SK-MEL-5 (cell line): ENCODE results near the gene SOX6. TPM values are rescaled to one million over a fixed set of nuclear protein-coding genes. Genes with fewer than 3 reads are reported as not detected.

Experiments
- DNase-seq: peaks from one replicate; pipeline ENCODE4 v3.0.0-alpha.2; 2016; ENCODE audit warnings: low read depth, low spot score
- in situ Hi-C: cut with HindIII; loops from 2 replicates; pipeline ENCODE4 v1.10.0; 2016; ENCODE audit warnings: low sequenced_read_pairs, high pct_unique_total_duplicates, low pct_unique_long_range_greater_than_20kb
- total RNA-seq: library from RNA; depleted of rRNA; stranded (reverse); fragments of >200 nt; shearing (Covaris generic); gene quantifications from 2 replicates; pipeline ENCODE4 v1.2.3, GENCODE V29; 2014

SOX6 gene
- total RNA-seq, 1 experiment from 2014 or later: 84.9 TPM

DNA sequence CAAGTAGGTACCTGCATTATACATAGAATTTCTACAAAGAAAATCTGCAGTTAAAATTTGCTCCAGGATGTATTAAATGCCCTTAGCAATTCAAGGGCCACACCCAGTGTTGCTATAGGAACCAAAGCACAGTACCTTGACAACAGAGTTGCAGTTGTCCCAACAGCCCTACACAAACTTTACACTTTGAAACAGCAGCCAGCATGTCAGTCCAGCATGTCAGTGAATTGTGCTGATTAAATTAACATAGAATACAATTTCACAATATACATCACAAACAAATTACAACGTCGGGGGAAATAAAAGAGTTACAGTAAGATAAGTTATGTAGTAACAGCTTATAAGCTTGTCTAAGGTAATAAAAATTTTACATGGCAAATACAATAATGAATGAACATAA lies 389.2 kb downstream of the SOX6 start:
- DNase-seq: peak; percentile 29

DNA sequence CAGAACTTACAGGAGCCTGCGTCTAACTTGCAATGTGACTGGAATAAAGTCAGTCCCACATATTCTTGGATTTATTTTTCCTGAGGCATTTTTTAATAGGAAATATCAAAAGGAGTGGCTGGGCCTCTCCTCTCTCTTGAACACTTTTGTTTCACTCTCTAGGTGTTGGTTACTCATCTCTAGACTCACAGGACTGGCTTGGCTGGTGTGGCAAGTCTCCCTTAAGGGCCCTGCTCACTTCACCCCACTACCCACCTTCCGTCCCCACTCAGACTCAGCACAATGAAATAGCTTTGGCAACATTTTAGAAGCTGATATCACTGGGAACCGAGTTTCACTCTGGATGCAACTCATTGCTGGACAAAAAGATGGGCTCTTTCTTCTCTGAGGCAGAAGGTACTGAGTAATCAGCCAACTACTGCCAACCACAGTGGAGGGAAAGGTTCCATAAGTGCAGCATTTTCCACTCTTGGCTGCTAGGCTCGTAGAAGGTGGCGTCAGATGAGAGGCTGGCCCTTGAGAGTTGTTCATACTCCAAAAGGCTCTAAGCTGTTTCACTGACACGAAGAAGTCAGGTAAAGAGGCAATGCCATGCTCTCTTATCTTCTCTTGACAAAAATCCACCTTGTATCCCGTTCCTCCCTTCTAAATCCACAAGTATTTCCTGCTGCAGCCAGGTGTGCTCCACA lies 390.6 kb downstream of the SOX6 start:
- no peak for DNase-seq
- in situ Hi-C loops: no loop called here

More for the DNA sequence above, 389.2 kb downstream of the SOX6 start:
- in situ Hi-C loops: no loop called here

GRCh38 chr11:15963266-15963665 lies 393.1 kb downstream of the SOX6 start:
- DNase-seq: no peak
- in situ Hi-C loops: no loop called here

DNA sequence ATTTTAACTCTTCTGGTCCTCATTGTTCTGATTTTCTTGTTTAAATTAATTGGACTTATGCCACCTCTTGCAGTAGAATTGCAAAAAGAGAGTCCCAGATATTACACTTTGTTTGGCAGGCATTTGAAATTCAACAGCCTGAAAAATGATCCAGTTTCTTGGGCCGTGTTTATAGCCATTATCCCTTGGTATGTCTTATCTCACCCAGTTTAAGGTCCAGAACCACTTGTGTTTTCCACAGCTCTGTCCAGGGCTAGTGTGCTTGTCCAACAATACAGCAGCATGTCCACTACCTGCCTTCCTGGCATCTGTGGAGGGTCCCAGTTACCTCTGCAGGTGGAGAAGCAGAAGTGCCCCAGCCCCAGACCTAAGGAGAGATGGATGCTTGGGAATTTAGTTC lies 397.4 kb downstream of the SOX6 start:
- in situ Hi-C loops: no loop called here

DNA sequence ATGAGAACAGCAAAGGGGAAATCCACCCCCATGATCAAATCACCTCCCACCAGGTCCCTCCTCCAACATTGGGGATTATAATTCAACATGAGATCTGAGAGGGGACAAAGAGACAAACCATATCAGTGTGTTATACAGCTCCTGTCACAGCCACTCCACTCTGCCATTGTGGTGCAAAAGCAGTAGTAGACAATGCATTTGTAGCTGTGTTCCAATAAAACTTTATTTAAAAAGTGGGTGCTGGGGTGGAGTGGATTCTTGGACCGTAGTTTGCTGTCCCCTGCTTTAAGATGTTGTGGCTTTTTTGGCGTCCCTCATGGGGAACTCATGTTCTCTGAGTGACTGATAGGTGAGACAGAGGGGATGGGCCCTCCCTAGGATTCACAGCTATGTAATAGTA lies 399.1 kb downstream of the SOX6 start:
- in situ Hi-C loops: no loop called here
- DNase-seq: no peak

More for the DNA sequence above, 397.4 kb downstream of the SOX6 start:
- no peak for DNase-seq

DNA sequence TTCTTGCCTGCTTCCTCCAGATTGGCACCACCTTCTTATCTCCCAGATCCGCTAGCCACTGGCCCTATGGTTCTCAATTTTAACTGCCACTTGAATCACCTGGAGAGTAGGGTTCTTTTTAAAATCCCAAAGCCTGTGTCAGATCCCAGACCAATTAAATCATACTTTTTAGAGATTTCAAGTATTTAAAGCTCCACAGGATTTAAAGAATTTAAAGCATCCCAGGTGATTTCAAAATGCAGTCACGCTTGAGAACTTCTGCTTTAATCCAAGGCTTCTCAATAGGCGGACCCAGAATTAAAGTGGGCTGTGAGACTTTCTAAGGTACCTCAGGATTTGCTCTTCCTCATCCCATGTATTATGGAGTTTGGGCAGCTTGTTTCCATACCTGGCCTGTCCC lies 400.0 kb downstream of the SOX6 start:
- in situ Hi-C loops: no loop called here
- no peak for DNase-seq

DNA sequence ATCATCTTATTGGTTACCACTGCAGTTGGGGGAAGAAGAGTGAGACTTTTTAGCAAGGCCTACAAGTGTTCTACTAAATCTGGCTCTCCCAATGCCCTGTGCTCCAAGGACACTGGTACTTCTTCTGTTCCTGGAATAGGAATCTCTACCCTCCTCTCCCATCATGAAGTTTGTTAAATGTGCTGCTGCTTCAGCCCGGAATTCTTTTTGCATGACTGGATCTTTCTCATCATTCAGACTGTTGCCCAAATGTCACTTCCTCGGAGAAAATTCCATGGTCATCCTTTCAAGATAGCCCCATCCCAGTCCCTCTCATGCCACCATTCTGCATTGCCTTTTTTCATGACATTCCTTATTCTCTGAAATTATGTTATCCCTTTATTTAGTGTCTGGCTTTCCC lies 400.8 kb downstream of the SOX6 start:
- no peak for DNase-seq
- in situ Hi-C loops: no loop called here

- in situ Hi-C loops: no loop called here
- DNase-seq: no peak
Measured at GRCh38 chr11:15947681-15948648, 408.4 kb downstream of the SOX6 start.

- DNase-seq: no peak
- in situ Hi-C loops: no loop called here
Measured at GRCh38 chr11:15945726-15946125, 410.6 kb downstream of the SOX6 start.

DNA sequence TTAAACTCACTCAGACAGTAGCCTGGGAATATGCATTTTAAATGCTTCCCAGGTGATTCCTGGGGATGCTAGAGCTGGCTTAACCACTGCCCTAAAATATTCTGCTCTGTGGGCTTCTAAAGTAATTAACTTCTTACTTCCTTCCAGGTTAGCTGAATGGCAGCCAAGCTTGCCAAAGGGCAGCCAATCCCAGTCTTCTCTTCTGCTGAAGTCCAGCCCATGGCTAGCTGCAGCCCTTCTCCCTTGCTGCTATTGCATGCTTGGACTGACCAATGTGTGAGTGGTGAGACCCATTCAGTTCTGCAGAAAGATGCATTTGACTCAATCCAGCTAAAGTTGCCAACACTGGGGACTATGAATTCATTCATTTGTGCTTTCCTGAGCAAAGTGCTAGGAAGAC lies 411.9 kb downstream of the SOX6 start:
- in situ Hi-C loops: no loop called here
- DNase-seq: peak; percentile 34

DNA sequence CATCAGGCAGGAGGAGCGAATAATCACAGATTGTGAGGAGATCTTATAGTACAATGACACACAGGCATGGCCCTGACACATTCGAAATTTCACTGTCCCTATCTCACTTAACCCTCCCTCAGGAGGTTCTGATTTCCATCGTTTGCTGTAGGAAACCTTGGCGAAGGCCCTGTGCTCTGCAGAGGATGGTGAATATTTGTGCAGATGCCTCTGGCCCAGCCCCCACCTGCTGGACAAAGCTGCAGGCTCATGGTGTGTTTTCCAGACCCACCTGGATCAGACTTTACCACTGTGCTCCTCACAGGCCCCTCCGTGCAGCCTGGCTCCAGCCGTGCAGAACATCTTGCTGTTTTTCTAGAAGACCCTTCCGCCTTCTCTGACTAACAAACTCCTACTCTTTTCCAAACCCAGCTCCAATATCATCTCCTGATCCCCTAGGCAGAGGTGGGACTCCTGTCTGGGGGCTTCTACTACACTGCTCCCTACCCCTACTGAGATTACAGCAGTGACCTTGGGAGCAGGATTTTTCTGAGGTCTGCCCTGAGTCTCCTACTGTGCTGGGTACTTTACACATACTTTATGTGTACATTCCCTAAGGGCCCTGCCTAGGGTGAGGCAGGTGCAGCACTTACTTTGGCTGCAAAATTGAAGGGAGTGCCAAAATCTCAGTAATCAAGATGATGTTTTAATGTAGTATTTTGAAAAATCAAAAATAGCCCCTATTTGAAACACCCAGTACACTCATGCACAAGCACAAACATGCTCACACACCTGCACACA lies 412.7 kb downstream of the SOX6 start:
- DNase-seq: no peak
- in situ Hi-C loops: no loop called here

- DNase-seq: no peak
- in situ Hi-C loops: no loop called here
Measured at GRCh38 chr11:15942936-15943335, 413.4 kb downstream of the SOX6 start.

- no peak for DNase-seq
- in situ Hi-C loops: no loop called here
Measured at GRCh38 chr11:15942126-15942525, 414.2 kb downstream of the SOX6 start.

- DNase-seq: no peak
- in situ Hi-C loops: no loop called here
Measured at GRCh38 chr11:15941206-15941770, 415.1 kb downstream of the SOX6 start.

DNA sequence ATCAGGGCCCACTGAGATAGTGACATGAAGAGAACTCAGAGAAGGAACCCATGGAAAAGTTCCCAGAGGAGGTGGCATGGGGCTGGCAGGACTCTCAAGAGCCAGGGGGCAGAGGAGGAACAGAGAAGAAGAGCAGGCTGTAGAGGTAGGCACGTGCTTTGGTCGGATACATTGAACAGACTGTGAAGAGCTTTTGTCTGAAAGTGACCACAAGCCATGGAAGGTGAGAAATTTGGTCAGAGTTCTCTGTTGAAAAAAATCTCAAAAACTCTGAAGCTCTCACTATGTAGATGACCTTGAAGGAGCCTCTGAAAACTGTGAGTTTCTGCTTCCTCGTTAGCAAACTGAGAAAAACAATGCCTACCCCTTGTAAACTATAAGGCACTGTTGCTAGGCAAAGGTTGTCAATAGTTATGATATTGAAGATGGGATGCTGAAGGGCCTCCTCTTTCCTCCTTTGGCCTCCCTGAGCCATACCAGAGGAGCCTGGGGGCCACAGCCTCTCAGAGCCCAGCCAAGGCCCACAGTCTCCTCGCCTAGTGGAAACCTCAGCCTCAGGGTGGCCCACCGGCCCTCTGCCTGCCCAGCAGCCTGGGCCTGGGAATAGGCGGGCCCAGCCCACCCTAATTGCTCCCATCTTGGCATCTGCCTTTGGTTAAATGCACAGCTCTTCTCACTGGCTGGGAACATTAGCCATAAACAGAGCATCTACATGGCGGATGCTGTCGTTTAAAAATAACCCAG lies 415.7 kb downstream of the SOX6 start:
- no peak for DNase-seq
- in situ Hi-C loops: no loop called here

DNA sequence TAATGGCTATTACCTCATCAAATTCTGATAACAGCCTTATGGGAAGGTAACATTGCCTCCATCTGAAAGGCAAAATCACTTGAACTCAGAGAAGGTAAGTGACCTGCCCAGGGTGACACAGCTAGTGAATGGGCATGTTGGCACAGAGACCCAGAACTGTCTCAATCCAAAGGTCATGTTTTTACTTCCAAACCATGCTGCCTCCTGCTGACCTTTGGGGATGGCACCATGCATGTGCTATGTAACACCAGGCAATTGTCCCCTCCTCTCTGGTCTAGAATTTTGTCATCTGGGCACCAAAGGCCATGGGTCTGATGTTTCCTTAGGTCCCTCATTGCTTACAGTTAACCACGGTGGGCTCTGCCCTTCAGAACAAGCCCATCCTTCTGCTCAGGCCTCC lies 417.4 kb downstream of the SOX6 start:
- in situ Hi-C loops: no loop called here

DNA sequence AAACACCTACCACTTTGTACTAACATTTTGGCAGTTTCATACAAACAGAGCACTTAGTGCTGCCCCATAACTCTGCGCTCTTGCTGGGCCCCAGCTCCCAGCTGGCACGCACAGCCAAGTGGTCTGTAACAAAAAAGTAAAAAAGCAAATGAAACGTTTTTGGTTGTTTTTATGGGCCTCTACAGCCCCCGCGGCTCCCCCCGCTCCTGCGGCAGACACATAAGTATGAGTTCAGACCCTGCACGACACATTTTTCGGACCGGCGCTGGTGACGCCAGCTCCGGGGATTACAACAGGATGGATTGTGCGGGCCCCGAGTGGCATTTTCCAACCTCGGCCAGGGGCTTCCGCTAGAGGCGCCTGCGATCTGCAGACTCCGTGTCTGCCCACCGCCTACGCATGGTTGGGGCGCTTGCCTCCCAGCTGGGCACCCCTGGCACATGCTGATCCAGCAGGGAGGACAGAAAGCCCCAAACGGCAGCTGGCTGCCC lies 418.2 kb downstream of the SOX6 start:
- in situ Hi-C loops: no loop called here
- DNase-seq: no peak

More for the DNA sequence above, 417.4 kb downstream of the SOX6 start:
- DNase-seq: no peak
